ENCODE results near the gene RPL37A. TPM values are rescaled to one million over a fixed set of nuclear protein-coding genes. Genes with fewer than 3 reads are reported as not detected.

RPL37A gene
- polyA plus RNA-seq, 1 donor from 2014 or later, result 1,655 TPM

DNA sequence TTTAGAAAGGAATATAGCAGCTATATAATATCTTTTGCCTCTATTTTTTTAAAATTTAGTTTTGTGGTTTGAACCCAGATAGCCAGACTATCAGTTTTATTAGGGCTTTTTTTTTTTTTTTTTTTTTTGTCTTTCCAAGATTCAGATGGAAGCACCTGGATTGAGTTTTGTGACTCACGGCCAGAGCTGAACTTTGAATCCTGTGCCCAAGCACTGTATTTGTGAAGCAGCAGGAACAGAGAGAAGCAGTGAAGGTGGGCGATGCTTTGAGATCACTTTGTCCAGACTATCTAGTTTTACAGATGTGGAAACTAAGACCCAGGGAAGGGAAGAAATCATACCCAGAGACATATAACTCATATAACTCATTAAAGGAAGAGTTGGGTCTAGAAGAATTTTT lies 33.9 kb downstream of the RPL37A start:
- Histone ChIP-seq H3K27ac (ENCODE audit: low read length) (no peak overlapping the region), H2AFZ (ENCODE audit: low read depth, low read length) (no peak overlapping the region), H4K20me1 (ENCODE audit: insufficient read depth) (no peaks in the 10 kb centered on the region), H3K36me3 (ENCODE audit: insufficient read depth, low read length) (no peaks in the 10 kb centered on the region), H3K4me2 (ENCODE audit: low read length) (no peak overlapping the region), H3K79me2 (replicated peaks; ENCODE audit: insufficient read depth, low read length) (no peaks in the 10 kb centered on the region), H3K9ac (ENCODE audit: low read length) (no peak overlapping the region), H3K9me3 (ENCODE audit: low read length) (no peaks in the 10 kb centered on the region), H3K4me3 (ENCODE audit: low read length) (no peak overlapping the region), H3K27me3 (ENCODE audit: insufficient read depth, low read depth, low read length) (no peaks in the 10 kb centered on the region), H3K9me2 (ENCODE audit: insufficient read depth, low read length) (no peaks in the 10 kb centered on the region), H3F3A (ENCODE audit: insufficient read depth, low read length, poor library complexity, severe bottlenecking) (no peaks in the 10 kb centered on the region)
- no peak for TF ChIP-seq SMC3 (conservative IDR thresholded peaks at IDR 0.05; ENCODE audit: poor library complexity)
- TF ChIP-seq TAF1 (IDR thresholded peaks at IDR 0.05; ENCODE audit: low read depth), result no peak
- no peak for TF ChIP-seq RAD21 (conservative IDR thresholded peaks at IDR 0.05)
- TF ChIP-seq MXI1 (conservative IDR thresholded peaks at IDR 0.05; ENCODE audit: poor library complexity, severe bottlenecking), result no peak
- TF ChIP-seq, protein P1, sequence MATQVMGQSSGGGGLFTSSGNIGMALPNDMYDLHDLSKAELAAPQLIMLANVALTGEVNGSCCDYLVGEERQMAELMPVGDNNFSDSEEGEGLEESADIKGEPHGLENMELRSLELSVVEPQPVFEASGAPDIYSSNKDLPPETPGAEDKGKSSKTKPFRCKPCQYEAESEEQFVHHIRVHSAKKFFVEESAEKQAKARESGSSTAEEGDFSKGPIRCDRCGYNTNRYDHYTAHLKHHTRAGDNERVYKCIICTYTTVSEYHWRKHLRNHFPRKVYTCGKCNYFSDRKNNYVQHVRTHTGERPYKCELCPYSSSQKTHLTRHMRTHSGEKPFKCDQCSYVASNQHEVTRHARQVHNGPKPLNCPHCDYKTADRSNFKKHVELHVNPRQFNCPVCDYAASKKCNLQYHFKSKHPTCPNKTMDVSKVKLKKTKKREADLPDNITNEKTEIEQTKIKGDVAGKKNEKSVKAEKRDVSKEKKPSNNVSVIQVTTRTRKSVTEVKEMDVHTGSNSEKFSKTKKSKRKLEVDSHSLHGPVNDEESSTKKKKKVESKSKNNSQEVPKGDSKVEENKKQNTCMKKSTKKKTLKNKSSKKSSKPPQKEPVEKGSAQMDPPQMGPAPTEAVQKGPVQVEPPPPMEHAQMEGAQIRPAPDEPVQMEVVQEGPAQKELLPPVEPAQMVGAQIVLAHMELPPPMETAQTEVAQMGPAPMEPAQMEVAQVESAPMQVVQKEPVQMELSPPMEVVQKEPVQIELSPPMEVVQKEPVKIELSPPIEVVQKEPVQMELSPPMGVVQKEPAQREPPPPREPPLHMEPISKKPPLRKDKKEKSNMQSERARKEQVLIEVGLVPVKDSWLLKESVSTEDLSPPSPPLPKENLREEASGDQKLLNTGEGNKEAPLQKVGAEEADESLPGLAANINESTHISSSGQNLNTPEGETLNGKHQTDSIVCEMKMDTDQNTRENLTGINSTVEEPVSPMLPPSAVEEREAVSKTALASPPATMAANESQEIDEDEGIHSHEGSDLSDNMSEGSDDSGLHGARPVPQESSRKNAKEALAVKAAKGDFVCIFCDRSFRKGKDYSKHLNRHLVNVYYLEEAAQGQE (IDR thresholded peaks at IDR 0.05; ENCODE audit: borderline replicate concordance), result no peak
- TF ChIP-seq EP300 (conservative IDR thresholded peaks at IDR 0.05; ENCODE audit: poor library complexity, severe bottlenecking), result no peak

DNA sequence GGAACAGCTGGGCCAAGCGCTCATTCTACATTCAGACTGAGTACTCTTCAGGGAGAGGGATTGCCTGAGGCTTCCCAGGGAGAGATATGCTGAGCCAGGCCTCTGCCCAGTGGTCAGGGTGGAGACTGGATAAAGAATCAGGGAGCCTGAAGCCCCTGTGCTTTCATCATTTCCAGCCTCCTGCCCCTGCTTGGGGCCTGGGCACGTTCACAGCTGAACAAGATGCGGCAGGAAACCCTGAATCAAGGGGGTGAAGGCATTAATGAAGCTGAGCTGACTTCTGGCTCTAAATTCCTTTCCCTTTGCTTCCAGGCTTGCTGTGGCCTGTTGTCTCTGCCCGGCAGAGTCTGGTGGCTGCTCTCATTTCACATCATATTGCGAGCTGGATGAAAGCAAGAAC lies 35.0 kb downstream of the RPL37A start:
- no peak overlapping the region for H3K4me2 ChIP-seq (ENCODE audit: low read length)
- no peaks in the 10 kb centered on the region for H3K9me3 ChIP-seq (ENCODE audit: low read length)
- H3K27ac ChIP-seq (ENCODE audit: low read length), result no peak overlapping the region
- no peak overlapping the region for H2AFZ ChIP-seq (ENCODE audit: low read depth, low read length)
- H3K9ac ChIP-seq (ENCODE audit: low read length), result no peak overlapping the region
- H3K27me3 ChIP-seq (ENCODE audit: insufficient read depth, low read depth, low read length), result no peaks in the 10 kb centered on the region
- H3F3A ChIP-seq (ENCODE audit: insufficient read depth, low read length, poor library complexity, severe bottlenecking), result no peaks in the 10 kb centered on the region
- no peaks in the 10 kb centered on the region for H3K79me2 ChIP-seq (replicated peaks; ENCODE audit: insufficient read depth, low read length)
- H3K4me3 ChIP-seq (ENCODE audit: low read length), result no peak overlapping the region
- TF ChIP-seq EZH2 (IDR thresholded peaks at IDR 0.05; ENCODE audit: borderline replicate concordance, insufficient read depth, low read length, poor library complexity, severe bottlenecking) (no peak), POLR2AphosphoS5 (IDR thresholded peaks at IDR 0.05) (no peak), TAF1 (IDR thresholded peaks at IDR 0.05; ENCODE audit: low read depth) (no peak), MXI1 (conservative IDR thresholded peaks at IDR 0.05; ENCODE audit: poor library complexity, severe bottlenecking) (no peak), SMC3 (conservative IDR thresholded peaks at IDR 0.05; ENCODE audit: poor library complexity) (no peak), RAD21 (conservative IDR thresholded peaks at IDR 0.05) (no peak), EP300 (conservative IDR thresholded peaks at IDR 0.05; ENCODE audit: poor library complexity, severe bottlenecking) (no peak)
- TF ChIP-seq, protein P1 (IDR thresholded peaks at IDR 0.05; ENCODE audit: borderline replicate concordance), result no peak
- TF ChIP-seq, protein P2, sequence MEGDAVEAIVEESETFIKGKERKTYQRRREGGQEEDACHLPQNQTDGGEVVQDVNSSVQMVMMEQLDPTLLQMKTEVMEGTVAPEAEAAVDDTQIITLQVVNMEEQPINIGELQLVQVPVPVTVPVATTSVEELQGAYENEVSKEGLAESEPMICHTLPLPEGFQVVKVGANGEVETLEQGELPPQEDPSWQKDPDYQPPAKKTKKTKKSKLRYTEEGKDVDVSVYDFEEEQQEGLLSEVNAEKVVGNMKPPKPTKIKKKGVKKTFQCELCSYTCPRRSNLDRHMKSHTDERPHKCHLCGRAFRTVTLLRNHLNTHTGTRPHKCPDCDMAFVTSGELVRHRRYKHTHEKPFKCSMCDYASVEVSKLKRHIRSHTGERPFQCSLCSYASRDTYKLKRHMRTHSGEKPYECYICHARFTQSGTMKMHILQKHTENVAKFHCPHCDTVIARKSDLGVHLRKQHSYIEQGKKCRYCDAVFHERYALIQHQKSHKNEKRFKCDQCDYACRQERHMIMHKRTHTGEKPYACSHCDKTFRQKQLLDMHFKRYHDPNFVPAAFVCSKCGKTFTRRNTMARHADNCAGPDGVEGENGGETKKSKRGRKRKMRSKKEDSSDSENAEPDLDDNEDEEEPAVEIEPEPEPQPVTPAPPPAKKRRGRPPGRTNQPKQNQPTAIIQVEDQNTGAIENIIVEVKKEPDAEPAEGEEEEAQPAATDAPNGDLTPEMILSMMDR (IDR thresholded peaks at IDR 0.05; ENCODE audit: poor library complexity, severe bottlenecking), result no peak
- H4K20me1 ChIP-seq (ENCODE audit: insufficient read depth), result no peaks in the 10 kb centered on the region
- no peaks in the 10 kb centered on the region for H3K36me3 ChIP-seq (ENCODE audit: insufficient read depth, low read length)
- no peaks in the 10 kb centered on the region for H3K9me2 ChIP-seq (ENCODE audit: insufficient read depth, low read length)

Data from neural cell (in vitro differentiated cells).